IMR-90 (cell line): Measurements from ENCODE around the gene ACIN1. TPM values are rescaled to one million over a fixed set of nuclear protein-coding genes. Genes with fewer than 3 reads are reported as not detected.
A peak's percentile ranks its signal among the peaks of the same experiment; 100 is the strongest.

Experiments
- ATAC-seq: fragments of 200-7000 bp; cut with Tn5 transposase; 2 replicates; pipeline ENCODE4 v1.9.1; 2020; ENCODE audit warnings: low read depth, mild to moderate bottlenecking, moderate library complexity
- BruUV-seq: library from RNA; stranded (reverse); fragments of 400-500 nt; replicated peaks from 2 replicates; lab custom pipeline; 2021; lab: Mats Ljungman, UMichigan
- CTCF ChIA-PET: fragments of 300-600 bp; formaldehyde crosslinking; extraction: SDS; loops from one replicate; lab custom pipeline; 2021; ENCODE audit warnings: antibody characterized with exemption; lab: Yijun Ruan, JAX
- POLR2A ChIA-PET: fragments of 300-600 bp; sonication (Branson Sonifier 250); formaldehyde crosslinking; loops from one replicate; lab custom pipeline; 2022; ENCODE audit warnings: antibody characterized with exemption; ENCODE audit not compliant: unreplicated experiment; lab: Charles Lee
- DNase-seq: peaks from one replicate; pipeline ENCODE4 v3.0.0; 2013
- H2AFZ ChIP-seq: replicated peaks from 2 replicates; pipeline ENCODE3; 2013; ENCODE audit warnings: low read length, mild to moderate bottlenecking; ENCODE audit not compliant: poor library complexity
- H2AK5ac ChIP-seq: 2 replicates; pipeline ENCODE4 v1.6.1; 2013; ENCODE audit warnings: low read depth, low read length, inconsistent platforms
- H2AK9ac ChIP-seq: replicated peaks from 2 replicates; pipeline ENCODE3; 2013; ENCODE audit warnings: mild to moderate bottlenecking, low read depth, low read length, moderate library complexity; ENCODE audit not compliant: poor library complexity
- H2BK120ac ChIP-seq: 2 replicates; pipeline ENCODE4 v1.6.1; 2013; ENCODE audit warnings: low read depth, low read length, inconsistent platforms
- H2BK15ac ChIP-seq: 3 replicates; pipeline ENCODE4 v1.6.1; 2013; ENCODE audit warnings: low read depth, low read length, inconsistent platforms
- H2BK20ac ChIP-seq: 2 replicates; pipeline ENCODE4 v1.6.1; 2013; ENCODE audit warnings: low read depth, mild to moderate bottlenecking, inconsistent platforms, low read length, moderate library complexity
- H2BK5ac ChIP-seq: 2 replicates; pipeline ENCODE4 v1.6.1; 2013; ENCODE audit warnings: mild to moderate bottlenecking, low read depth, low read length, inconsistent platforms; ENCODE audit not compliant: poor library complexity, severe bottlenecking
- H3K14ac ChIP-seq: replicated peaks from 2 replicates; pipeline ENCODE4 v1.6.1; 2013; ENCODE audit warnings: low read depth, low read length, inconsistent platforms
- H3K18ac ChIP-seq: 2 replicates; pipeline ENCODE4 v1.6.1; 2013; ENCODE audit warnings: low read depth, low read length, control low read depth
- H3K23ac ChIP-seq: 2 replicates; pipeline ENCODE4 v1.6.1; 2013; ENCODE audit warnings: low read depth, low read length, inconsistent platforms
- H3K27ac ChIP-seq: 2 replicates; pipeline ENCODE4 v1.5.1; 2013; ENCODE audit warnings: mild to moderate bottlenecking, control low read depth, low read length; ENCODE audit not compliant: insufficient read depth
- H3K27me3 ChIP-seq: 2 replicates; pipeline ENCODE4 v1.6.1; 2013; ENCODE audit warnings: low read length; ENCODE audit not compliant: control insufficient read depth, insufficient read depth
- H3K36me3 ChIP-seq: 2 replicates; pipeline ENCODE4 v1.6.1; 2013; ENCODE audit warnings: low read length, mixed read lengths; ENCODE audit not compliant: control insufficient read depth, insufficient read depth
- H3K4ac ChIP-seq: 2 replicates; pipeline ENCODE4 v1.6.1; 2013; ENCODE audit warnings: low read depth, low read length, inconsistent platforms
- H3K4me1 ChIP-seq: 2 replicates; pipeline ENCODE4 v1.6.1; 2013; ENCODE audit warnings: low read length, mixed read lengths; ENCODE audit not compliant: control insufficient read depth, insufficient read depth
- H3K4me2 ChIP-seq: 2 replicates; pipeline ENCODE4 v1.6.1; 2013; ENCODE audit warnings: low read depth, mild to moderate bottlenecking, control low read depth, low read length, moderate library complexity
- H3K4me3 ChIP-seq: 2 replicates; pipeline ENCODE4 v1.5.1; 2013; ENCODE audit warnings: low read depth, mild to moderate bottlenecking, control low read depth, low read length, moderate library complexity; ENCODE audit not compliant: insufficient read depth
- H3K56ac ChIP-seq: 2 replicates; pipeline ENCODE4 v1.6.1; 2013; ENCODE audit warnings: low read length, inconsistent platforms; ENCODE audit not compliant: insufficient read depth; ENCODE audit errors: extremely low read depth
- H3K79me1 ChIP-seq, 2 experiments: 2 replicates each; pipeline ENCODE4 v1.6.1; 2013; ENCODE audit warnings: low read length in 2 of 2, inconsistent platforms in 1 of 2, low read depth in 1 of 2
- H3K9ac ChIP-seq: 2 replicates; pipeline ENCODE4 v1.6.1; 2013; ENCODE audit warnings: low read depth, low read length, control low read depth
- H3K9me1 ChIP-seq: 2 replicates; pipeline ENCODE4 v1.6.1; 2013; ENCODE audit warnings: low read length, inconsistent platforms; ENCODE audit not compliant: insufficient read depth
- H3K9me3 ChIP-seq: 2 replicates; pipeline ENCODE4 v1.6.1; 2013; ENCODE audit warnings: low read length; ENCODE audit not compliant: control insufficient read depth, insufficient read depth
- H4K20me1 ChIP-seq: 2 replicates; pipeline ENCODE4 v1.6.1; 2013; ENCODE audit warnings: low read length, inconsistent platforms; ENCODE audit not compliant: insufficient read depth
- H4K5ac ChIP-seq: 2 replicates; pipeline ENCODE4 v1.6.1; 2013; ENCODE audit warnings: mild to moderate bottlenecking, low read depth, low read length, control low read depth
- H4K8ac ChIP-seq, 2 experiments: 2 replicates each; pipeline ENCODE4 v1.6.1; 2013; ENCODE audit warnings: low read depth in 2 of 2, low read length in 2 of 2, control low read depth in 1 of 2, inconsistent platforms in 1 of 2
- H4K91ac ChIP-seq: 2 replicates; pipeline ENCODE4 v1.6.1; 2013; ENCODE audit warnings: low read depth, low read length, inconsistent platforms; ENCODE audit not compliant: insufficient read depth
- CEBPB ChIP-seq: IDR thresholded peaks from 2 replicates; pipeline ENCODE4 v1.6.1; 2012; ENCODE audit warnings: low read depth, low read length, improper control_type of control experiment
- CHD1 ChIP-seq: IDR thresholded peaks from 2 replicates; pipeline ENCODE4 v1.6.1; 2012; ENCODE audit warnings: low read depth, low read length, improper control_type of control experiment
- CTCF ChIP-seq: conservative IDR thresholded peaks from 2 replicates; pipeline ENCODE4 v1.5.1; 2012; ENCODE audit warnings: mild to moderate bottlenecking, low read depth, low read length, improper control_type of control experiment
- ELK1 ChIP-seq: fragments of 150-350 bp; IDR thresholded peaks from 2 replicates; pipeline ENCODE4 v1.6.1; 2016; ENCODE audit warnings: low read depth, mild to moderate bottlenecking, low read length, moderate library complexity, borderline replicate concordance
- FOS ChIP-seq: fragments of 150-350 bp; IDR thresholded peaks from 2 replicates; pipeline ENCODE4 v1.6.1; 2016; ENCODE audit warnings: low read depth, low read length
- MAFK ChIP-seq: IDR thresholded peaks from 2 replicates; pipeline ENCODE4 v1.6.1; 2012; ENCODE audit warnings: low read depth, low read length, improper control_type of control experiment
- MAZ ChIP-seq: IDR thresholded peaks from 2 replicates; pipeline ENCODE4 v1.6.1; 2012; ENCODE audit warnings: low read depth, mild to moderate bottlenecking, low read length, improper control_type of control experiment, moderate library complexity, borderline replicate concordance
- MXI1 ChIP-seq: IDR thresholded peaks from 2 replicates; pipeline ENCODE4 v1.6.1; 2012; ENCODE audit warnings: low read depth, mild to moderate bottlenecking, low read length, moderate library complexity, borderline replicate concordance
- NFE2L2 ChIP-seq: fragments of 150-350 bp; IDR thresholded peaks from 2 replicates; pipeline ENCODE4 v1.6.1; 2016; ENCODE audit warnings: low read depth, mild to moderate bottlenecking, low read length
- POLR2A ChIP-seq: IDR thresholded peaks from 2 replicates; pipeline ENCODE4 v1.6.1; 2012; ENCODE audit warnings: mild to moderate bottlenecking, low read depth, low read length
- RAD21 ChIP-seq: IDR thresholded peaks from 2 replicates; pipeline ENCODE4 v1.6.1; 2012; ENCODE audit warnings: low read length, improper control_type of control experiment
- RCOR1 ChIP-seq: IDR thresholded peaks from 2 replicates; pipeline ENCODE4 v1.6.1; 2012; ENCODE audit warnings: mild to moderate bottlenecking, low read length, improper control_type of control experiment; ENCODE audit not compliant: insufficient replicate concordance
- RFX5 ChIP-seq: IDR thresholded peaks from 2 replicates; pipeline ENCODE4 v1.8.0; 2012; ENCODE audit warnings: low read depth, mild to moderate bottlenecking, low read length, moderate library complexity
- USF2 ChIP-seq: fragments of 150-350 bp; IDR thresholded peaks from 2 replicates; pipeline ENCODE4 v1.6.1; 2017; ENCODE audit warnings: mild to moderate bottlenecking, antibody characterized with exemption, low read length, low read depth
- WGBS, 2 experiments: methylation state at CpG; one replicate each; pipeline versions ENCODE4 v1.1.5 to v1.1.7; 2013; ENCODE audit warnings: missing lambda C conversion rate in 2 of 2; ENCODE audit not compliant: insufficient read length in 1 of 2; ENCODE audit errors: extremely low coverage in 2 of 2; 5-methylcytosine and 5-hydroxymethylcytosine counted together
- dilution Hi-C: fragments of 300-500 bp; cut with HindIII; formaldehyde crosslinking; loops from one replicate; pipeline ENCODE4 v1.14.3; 2018; ENCODE audit warnings: low sequenced_read_pairs; ENCODE audit not compliant: unreplicated experiment
- in situ Hi-C: fragments of 300-500 bp; cut with MboI; formaldehyde crosslinking; loops from 3 replicates; pipeline ENCODE4 v1.14.3; 2019; ENCODE audit warnings: low sequenced_read_pairs, inconsistent platforms, mixed read lengths
- intact Hi-C: fragments of 100-400 bp; cut with micrococcal nuclease; formaldehyde crosslinking; loops from 2 replicates; pipeline ENCODE4 v1.10.0; 2022
- polyA plus RNA-seq, 3 experiments: library from polyadenylated mRNA; depleted of rRNA; stranded (reverse); fragments of >200 nt; gene quantifications; 2 replicates each; pipeline ENCODE4 v1.2.3, GENCODE V29; 2012; ENCODE audit warnings: low replicate concordance in 1 of 3
- total RNA-seq: library from RNA; depleted of rRNA; stranded (reverse); fragments of >200 nt; gene quantifications from 2 replicates; pipeline ENCODE4 v1.2.3, GENCODE V29; 2012

Gene ACIN1
- total and polyA plus RNA-seq, 2 of the 4 experiments (the other 2 are of a cell fraction), result 73.8 to 185 TPM

GRCh38 chr14:23105348-23105824 lies 10.4 kb upstream of the ACIN1 start:
- Histone ChIP-seq H3K14ac (0 out of 2 replicates have a peak overlapping the region, but pooled peaks have one; percentile 25), H3K79me1 (peaks cover 0 to 11% of the 10 kb centered on the region in 2 experiments; a peak in 2 of 4 replicates), H4K91ac (no peak overlapping the region), H3K4me3 (no peak overlapping the region), H2AK9ac (no peak overlapping the region), H2BK20ac (peak overlapping the region; percentile 9; the same call in 1 of the 2 replicates), H4K5ac (no peak overlapping the region), H3K9me3 (no peaks in the 10 kb centered on the region), H2AK5ac (peak overlapping the region; percentile 77), H2BK15ac (0 out of 3 replicates have a peak overlapping the region, but pooled peaks have one; percentile 65), H3K18ac (no peak overlapping the region), H4K8ac (0 out of 4 replicates have a peak overlapping the region, but pooled peaks of 1 of the 2 experiments have one; percentile 39), H3K9ac (no peak overlapping the region), H3K9me1 (no peaks in the 10 kb centered on the region; the same call in 1 of the 2 replicates), H2BK120ac (no peak overlapping the region), H2AFZ (no peak overlapping the region), H4K20me1 (0 out of 2 replicates have a peak, but pooled peaks cover 5% of the 10 kb centered on the region), H3K4ac (peak overlapping the region; percentile 75; the same call in 1 of the 2 replicates), H3K4me2 (no peak overlapping the region), H3K36me3 (peaks cover 3% of the 10 kb centered on the region; the same call in 1 of the 2 replicates), H3K4me1 (peaks cover 6% of the 10 kb centered on the region), H3K23ac (no peak overlapping the region), H2BK5ac (no peak overlapping the region), H3K27me3 (no peaks in the 10 kb centered on the region), H3K27ac (no peak overlapping the region), H3K56ac (no peak overlapping the region)
- in situ Hi-C loops, result no loop called here
- dilution Hi-C loops, result no loop called here
- TF ChIP-seq RCOR1 (no peak), RAD21 (no peak), MAZ (no peak), USF2 (no peak), CTCF (no peak), RFX5 (no peak), FOS (no peak), MAFK (no peak), ELK1 (no peak), NFE2L2 (no peak), CHD1 (no peak), CEBPB (no peak), MXI1 (no peak), POLR2A (no peak)
- BruUV-seq, result no TSS peak
- ATAC-seq (no peak), DNase-seq (no peak)
- WGBS, 2 experiments, result no CpG with 5 or more reads among the region's 4 CpGs
- POLR2A ChIA-PET, result no interaction called here
- intact Hi-C loops, result no loop called here
- CTCF ChIA-PET, result no interaction called here
